CD4-positive, alpha-beta T cell (primary cell): ENCODE results near the gene NR5A2. TPM values are rescaled to one million over a fixed set of nuclear protein-coding genes. Genes with fewer than 3 reads are reported as not detected.

ENCODE experiments used
- ATAC-seq: fragments of 200-7000 bp; cut with Tn5 transposase; one replicate; pipeline ENCODE4 v1.10.0; 2022; ENCODE audit warnings: mild to moderate bottlenecking; ENCODE audit not compliant: poor library complexity
- CTCF ChIA-PET: fragments of 350-600 bp; sonication (Branson Sonifier 250); formaldehyde crosslinking; loops from one replicate; lab custom pipeline; 2021; ENCODE audit warnings: antibody characterized with exemption, inconsistent platforms; lab: Charles Lee
- POLR2A ChIA-PET: fragments of 350-600 bp; sonication (Branson Sonifier 250); formaldehyde crosslinking; loops from one replicate; lab custom pipeline; 2021; ENCODE audit warnings: antibody characterized with exemption, inconsistent platforms; lab: Charles Lee
- DNase-seq, 14 experiments: peaks; one replicate each; pipeline ENCODE4 v3.0.0-alpha.2; 2013 to 2020; ENCODE audit warnings: mixed read lengths in 2 of 14
- H3K27ac ChIP-seq, 2 donors: one replicate each; pipeline versions ENCODE4 v1.5.1 to v1.7.0; 2013; ENCODE audit warnings: low read length in 2 of 2, low read depth in 1 of 2, mild to moderate bottlenecking in 1 of 2
- H3K27me3 ChIP-seq, 2 experiments: 1 replicate in 1 of 2; 2 replicates in 1 of 2; pipeline versions ENCODE4 v1.6.1 to v1.7.0; 2013; ENCODE audit warnings: low read length in 2 of 2, control low read depth in 1 of 2, mild to moderate bottlenecking in 1 of 2, moderate library complexity in 1 of 2; ENCODE audit not compliant: insufficient read depth in 2 of 2, control insufficient read depth in 1 of 2
- H3K36me3 ChIP-seq: one replicate; pipeline ENCODE4 v1.6.1; 2013; ENCODE audit warnings: low read length, control low read depth; ENCODE audit not compliant: insufficient read depth
- H3K4me1 ChIP-seq: one replicate; pipeline ENCODE4 v1.6.1; 2013; ENCODE audit warnings: low read length, control low read depth; ENCODE audit not compliant: insufficient read depth
- H3K4me3 ChIP-seq: one replicate; pipeline ENCODE4 v1.5.1; 2013; ENCODE audit warnings: mild to moderate bottlenecking, low read length, moderate library complexity
- H3K9me3 ChIP-seq, 2 experiments: 1 replicate in 1 of 2; 2 replicates in 1 of 2; pipeline versions ENCODE4 v1.6.1 to v1.7.0; 2013; ENCODE audit warnings: low read length in 2 of 2, mild to moderate bottlenecking in 2 of 2, control low read depth in 1 of 2, moderate library complexity in 1 of 2; ENCODE audit not compliant: control insufficient read depth in 1 of 2, insufficient read depth in 1 of 2
- H3K27ac Mint-ChIP-seq: one replicate; pipeline ENCODE4 v1.8.0; 2020; ENCODE audit warnings: mixed read lengths
- H3K27me3 Mint-ChIP-seq: one replicate; pipeline ENCODE4 v1.8.0; 2021; ENCODE audit warnings: mixed read lengths
- H3K36me3 Mint-ChIP-seq: one replicate; pipeline ENCODE4 v1.8.0; 2021; ENCODE audit warnings: low read depth, mixed read lengths
- H3K4me1 Mint-ChIP-seq: one replicate; pipeline ENCODE4 v1.8.0; 2021; ENCODE audit warnings: low read depth, mixed read lengths
- H3K4me3 Mint-ChIP-seq: one replicate; pipeline ENCODE4 v1.8.0; 2020; ENCODE audit warnings: mild to moderate bottlenecking, mixed read lengths
- H3K9me3 Mint-ChIP-seq: one replicate; pipeline ENCODE4 v1.8.0; 2020; ENCODE audit warnings: mixed read lengths
- CTCF ChIP-seq: fragments of 200-600 bp; IDR thresholded peaks from one replicate; pipeline ENCODE4 v1.8.0; 2022; ENCODE audit warnings: antibody characterized with exemption, mild to moderate bottlenecking
- intact Hi-C, 2 experiments: fragments of 100-400 bp; cut with DNase I in 1 of 2; cut with micrococcal nuclease in 1 of 2; formaldehyde crosslinking; loops; one replicate each; pipeline versions ENCODE4 v1.15.1 to v1.9.0; 2023 to 2025; cut with DNase I, micrococcal nuclease
- total RNA-seq, 174 experiments: library from RNA in 2 of 174; stranded (reverse) in 2 of 174; gene quantifications; one replicate each; pipeline ENCODE4 v1.2.3 and lab custom pipeline; 2021 to 2026

The NR5A2 gene
- total RNA-seq, 2 experiments from 2014 or later, result not detected

- ATAC-seq (no peak), DNase-seq (no peak)
- Mint-ChIP-seq H3K36me3 (no peaks in the 10 kb centered on the region), H3K4me3 (no peak overlapping the region), H3K9me3 (no peaks in the 10 kb centered on the region), H3K4me1 (no peaks in the 10 kb centered on the region), H3K27me3 (peaks cover 14% of the 10 kb centered on the region), H3K27ac (no peak overlapping the region)
- Histone ChIP-seq H3K9me3 (no peaks in the 10 kb centered on the region), H3K27ac (no peak overlapping the region), H3K36me3 (no peaks in the 10 kb centered on the region), H3K4me1 (no peaks in the 10 kb centered on the region), H3K27me3 (peaks cover 3 to 9% of the 10 kb centered on the region in 2 experiments), H3K4me3 (no peak overlapping the region)
- ChIA-PET CTCF (no interaction called here), POLR2A (no interaction called here)
- TF ChIP-seq CTCF, result no peak
- intact Hi-C loops, result no loop called here
These were observed 11.7 kb upstream of the NR5A2 start for GRCh38 chr1:200015811-200016210.

GRCh38 chr1:200021577-200022238 lies 5.8 kb upstream of the NR5A2 start:
- Histone ChIP-seq H3K4me3 (no peak overlapping the region), H3K4me1 (no peaks in the 10 kb centered on the region), H3K9me3 (no peaks in the 10 kb centered on the region), H3K27me3 (peaks cover 7 to 9% of the 10 kb centered on the region in 2 experiments), H3K27ac (no peak overlapping the region), H3K36me3 (no peaks in the 10 kb centered on the region)
- no peak for ATAC-seq
- Mint-ChIP-seq H3K27me3 (peaks cover 34% of the 10 kb centered on the region), H3K36me3 (no peaks in the 10 kb centered on the region), H3K4me3 (no peak overlapping the region), H3K9me3 (no peaks in the 10 kb centered on the region), H3K4me1 (no peaks in the 10 kb centered on the region), H3K27ac (no peak overlapping the region)
- CTCF ChIA-PET, result no interaction called here
- no peak for TF ChIP-seq CTCF
- intact Hi-C loops, result no loop called here
- POLR2A ChIA-PET, result no interaction called here
- DNase-seq, result no peak

- no peak for DNase-seq
- TF ChIP-seq CTCF, result no peak
- no peaks in the 10 kb centered on the region for H3K4me1 ChIP-seq
- Mint-ChIP-seq H3K36me3 (no peaks in the 10 kb centered on the region), H3K27ac (no peak overlapping the region), H3K27me3 (peaks cover 40% of the 10 kb centered on the region), H3K4me1 (no peaks in the 10 kb centered on the region), H3K9me3 (no peaks in the 10 kb centered on the region), H3K4me3 (no peak overlapping the region)
- ChIA-PET CTCF (no interaction called here), POLR2A (no interaction called here)
- no peak for ATAC-seq
- intact Hi-C loops, result no loop called here
- H3K36me3 ChIP-seq, result no peaks in the 10 kb centered on the region
- H3K4me3 ChIP-seq, result no peak overlapping the region
- no peaks in the 10 kb centered on the region for H3K9me3 ChIP-seq
- peaks cover 9 to 12% of the 10 kb centered on the region in 2 experiments for H3K27me3 ChIP-seq
- no peak overlapping the region for H3K27ac ChIP-seq
These were observed 5.2 kb upstream of the NR5A2 start for GRCh38 chr1:200022239-200022804.
